ENCODE results near the gene BRAT1.

The BRAT1 gene

DNA sequence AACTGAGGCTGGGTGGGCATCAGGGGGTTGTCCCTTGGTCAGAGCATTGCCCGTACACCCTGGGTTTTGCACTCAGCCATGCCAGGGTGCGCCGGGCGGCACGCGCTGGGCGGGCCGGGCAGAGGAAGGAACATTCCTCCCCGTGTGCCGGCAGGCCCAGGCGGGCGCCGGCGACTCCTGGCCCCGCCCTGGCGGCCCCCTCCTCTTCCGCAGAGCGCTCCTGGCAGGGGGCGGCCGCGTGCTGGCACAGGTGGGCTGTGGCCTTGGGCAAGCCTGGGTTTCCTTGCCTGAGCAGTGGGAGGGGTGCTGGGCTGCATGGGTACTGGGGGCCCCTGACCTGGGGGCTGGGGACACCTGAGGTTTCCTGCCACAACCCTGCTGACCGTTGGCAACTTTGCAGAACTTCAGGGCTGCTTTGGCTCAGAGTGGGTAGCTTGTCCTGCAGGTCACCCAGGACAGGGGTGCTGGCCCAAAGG is 31.8 kb downstream of the BRAT1 start:
- no peak for DNase-seq (ENCODE audit: low read depth)

DNA sequence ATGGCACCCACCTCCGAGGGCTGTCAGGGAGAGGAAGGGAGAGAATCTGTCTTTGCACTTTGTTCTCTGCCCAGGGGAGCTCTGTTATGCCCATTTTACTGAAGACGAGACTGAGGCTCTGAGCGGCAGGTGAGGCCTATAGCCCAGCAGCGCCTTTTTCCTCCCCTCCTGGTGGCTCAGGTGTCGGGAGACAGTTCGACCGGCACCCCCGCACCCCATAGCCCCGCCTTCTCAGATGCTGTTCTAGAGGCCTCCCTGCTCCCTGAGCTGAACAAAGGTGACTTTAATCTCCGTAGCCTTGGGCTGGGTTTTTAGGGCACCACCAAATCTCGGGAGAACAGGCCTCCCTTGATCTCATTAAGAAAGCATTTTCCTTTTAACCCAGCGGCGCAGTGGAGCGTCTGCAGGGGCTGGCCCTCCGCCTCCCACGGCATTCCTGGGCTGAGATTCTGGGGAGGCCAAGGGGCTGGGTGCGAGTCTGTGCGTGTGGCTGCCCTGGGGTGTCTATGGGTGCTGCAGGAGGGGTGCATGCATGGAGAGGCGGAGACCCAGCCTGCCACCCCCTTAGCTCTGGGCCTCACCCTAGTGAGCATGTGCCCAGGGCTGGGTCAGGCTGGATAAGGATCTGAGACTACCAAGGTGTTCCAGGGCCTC is 32.4 kb downstream of the BRAT1 start:
- DNase-seq (ENCODE audit: low read depth), result no peak

GRCh38 chr7:2521952-2522591 is 33.3 kb downstream of the BRAT1 start:
- no peak for DNase-seq (ENCODE audit: low read depth)

DNA sequence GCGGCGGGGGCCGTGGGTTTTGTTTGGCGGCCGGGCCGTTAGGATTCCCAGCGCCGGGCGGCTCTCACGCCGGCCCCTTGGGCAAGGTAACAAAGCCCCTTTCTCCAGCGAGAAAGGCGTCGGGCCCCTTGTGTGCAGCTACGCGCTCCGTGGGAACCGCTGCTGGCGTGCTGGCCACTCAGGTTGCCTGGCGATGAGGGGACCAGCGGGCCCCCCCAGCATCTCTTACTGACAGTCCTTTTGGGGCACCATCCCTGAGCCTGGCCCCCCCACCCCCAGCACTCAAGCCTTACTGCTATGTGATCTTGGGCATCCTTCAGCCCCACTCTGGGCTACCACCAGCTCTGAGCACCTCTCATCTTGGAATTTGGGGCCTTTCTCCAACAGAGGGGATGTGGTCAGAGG is 34.0 kb downstream of the BRAT1 start:
- no peak for DNase-seq (ENCODE audit: low read depth)

DNA sequence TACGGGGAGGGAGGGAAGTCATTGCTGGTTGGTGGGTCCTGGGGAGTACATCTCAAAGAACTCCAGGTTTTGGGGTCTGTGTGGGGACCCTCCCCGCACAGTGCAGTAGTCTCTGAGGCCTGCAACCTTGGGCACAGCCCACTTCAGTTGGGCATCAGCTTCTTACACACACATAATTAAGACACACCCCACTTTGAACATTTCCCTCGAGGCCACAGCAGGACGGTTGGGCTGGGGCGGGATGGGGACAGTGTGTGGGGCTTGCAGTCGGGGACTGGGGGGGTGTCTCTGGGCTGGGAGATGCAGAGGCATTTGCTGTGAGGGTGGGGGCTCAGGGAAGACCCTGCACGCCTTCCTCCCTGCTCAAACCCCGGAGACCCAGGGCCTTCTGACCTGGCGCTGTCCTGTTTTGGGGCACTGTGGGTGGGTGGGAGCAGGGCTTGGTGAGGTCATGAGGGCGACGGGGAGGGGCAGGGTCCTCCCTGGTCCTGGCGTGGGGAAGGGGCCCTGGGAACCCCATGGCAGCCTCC is 34.5 kb downstream of the BRAT1 start:
- DNase-seq (ENCODE audit: low read depth), result no peak

DNA sequence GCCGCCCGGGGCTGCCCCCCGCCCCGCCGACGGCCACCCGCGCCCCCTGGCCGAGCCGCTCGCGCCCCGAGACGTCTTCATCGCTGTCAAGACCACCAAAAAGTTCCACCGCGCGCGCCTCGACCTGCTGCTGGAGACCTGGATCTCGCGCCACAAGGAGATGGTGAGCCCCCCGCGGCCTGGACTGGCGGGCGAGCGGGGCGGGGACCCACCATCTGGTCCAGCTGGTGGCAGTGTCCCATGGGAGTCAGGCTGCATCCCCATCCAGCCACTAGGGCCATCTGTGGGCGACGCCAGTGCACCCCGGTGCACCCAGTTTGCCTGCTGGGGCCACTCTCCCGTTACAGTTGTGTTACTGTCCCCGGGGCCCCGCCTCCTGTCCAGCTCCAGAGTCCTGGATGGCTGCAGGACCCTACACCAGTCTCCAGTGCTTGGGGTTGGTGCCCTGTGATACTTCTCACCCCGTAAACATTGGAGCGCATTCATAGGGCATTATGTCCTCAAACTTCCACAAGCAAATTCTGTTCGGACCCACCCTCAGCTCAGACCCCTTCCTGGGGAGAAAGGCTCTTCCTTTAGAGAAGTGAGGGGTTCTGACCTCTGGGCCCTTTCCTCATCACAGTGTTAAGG is 35.1 kb downstream of the BRAT1 start:
- no peak for DNase-seq (ENCODE audit: low read depth)

DNA sequence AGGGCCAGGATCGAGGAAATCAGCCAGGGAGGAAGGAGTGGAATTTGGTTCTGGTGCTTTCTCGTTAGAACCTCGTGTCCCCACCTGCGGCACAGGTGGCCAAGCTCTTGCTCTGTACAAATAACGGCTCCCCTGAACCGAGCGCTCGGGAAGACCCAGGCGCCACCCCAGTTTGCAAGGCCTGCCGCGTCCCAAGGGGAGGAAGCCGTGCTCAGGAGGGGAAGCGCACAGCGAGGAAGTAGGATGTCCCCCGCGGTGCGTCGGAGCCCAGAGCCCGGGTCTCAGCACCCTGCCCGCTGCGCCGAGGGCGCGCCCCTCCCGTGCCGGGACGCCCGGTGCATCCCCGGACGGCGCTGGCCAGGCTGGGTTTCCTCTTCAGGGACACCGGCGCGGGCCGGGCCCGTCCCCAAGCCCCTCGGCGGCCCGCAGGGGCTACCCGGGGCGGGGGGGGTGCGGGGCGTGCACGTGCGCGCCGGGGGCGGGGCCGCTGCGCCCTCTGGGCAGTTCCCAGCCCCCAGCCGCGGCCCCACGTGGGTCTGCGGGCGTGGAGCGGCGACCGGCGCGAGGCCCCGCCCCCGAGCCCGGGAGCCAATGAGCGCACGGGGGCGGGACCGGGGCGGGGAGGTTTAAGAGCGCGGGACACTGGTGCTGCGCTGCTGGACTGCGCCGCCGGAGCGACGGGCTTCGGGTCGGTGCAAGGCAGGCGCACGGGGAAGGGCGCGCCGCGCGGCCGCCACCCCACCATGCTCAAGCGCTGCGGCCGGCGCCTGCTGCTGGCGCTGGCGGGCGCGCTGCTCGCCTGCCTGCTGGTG is 36.0 kb downstream of the BRAT1 start, which contains the start of gene LFNG:
Gene LFNG (plus strand): TSS at position 656 of the 812 bp plus-strand sequence. CDS start 88 bp downstream, at position 744.
- peak; percentile 63 for DNase-seq (ENCODE audit: low read depth)

GRCh38 chr7:2518737-2519118 is 36.6 kb downstream of the BRAT1 start:
- no peak for DNase-seq (ENCODE audit: low read depth)

DNA sequence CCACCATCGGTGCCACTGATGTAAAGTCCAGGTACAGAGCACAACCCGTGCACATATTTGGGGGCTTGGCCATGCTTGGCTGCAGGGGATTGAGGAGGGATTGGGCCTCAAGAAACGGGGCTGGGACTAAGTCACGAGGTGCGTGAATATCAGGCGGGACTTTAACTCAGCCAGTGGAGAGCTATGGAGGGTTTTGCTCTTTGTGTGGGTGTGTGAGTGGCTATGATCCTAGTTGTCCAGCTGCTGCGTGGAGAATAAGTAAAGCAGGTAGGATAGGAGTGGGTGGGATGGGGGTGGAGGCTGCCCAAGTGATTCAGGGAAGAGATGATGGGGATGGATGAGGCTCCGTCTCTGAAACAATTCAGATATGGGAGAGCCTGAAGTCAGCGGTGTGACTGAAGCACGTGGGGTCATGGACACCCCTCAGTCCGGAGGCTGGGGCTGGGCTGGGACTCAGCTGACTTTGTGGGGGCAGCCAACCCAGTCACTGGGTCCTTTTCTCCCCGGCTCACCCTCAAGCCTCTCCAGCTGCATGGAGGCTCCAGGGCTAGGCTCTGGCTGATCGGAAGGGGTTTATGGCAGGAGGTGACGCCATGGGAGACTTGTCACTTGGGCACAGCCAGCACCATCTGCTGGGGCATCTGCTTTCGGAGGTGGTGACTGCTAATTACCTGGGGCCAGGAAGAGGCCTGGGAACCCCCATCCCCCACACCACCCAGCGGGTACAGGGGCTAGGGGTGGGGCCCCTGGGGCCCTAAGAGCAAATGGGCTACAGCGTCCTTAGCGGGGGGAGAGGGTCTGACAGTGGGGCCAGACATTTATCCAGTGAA is 37.4 kb downstream of the BRAT1 start:
- no peak for DNase-seq (ENCODE audit: low read depth)

DNA sequence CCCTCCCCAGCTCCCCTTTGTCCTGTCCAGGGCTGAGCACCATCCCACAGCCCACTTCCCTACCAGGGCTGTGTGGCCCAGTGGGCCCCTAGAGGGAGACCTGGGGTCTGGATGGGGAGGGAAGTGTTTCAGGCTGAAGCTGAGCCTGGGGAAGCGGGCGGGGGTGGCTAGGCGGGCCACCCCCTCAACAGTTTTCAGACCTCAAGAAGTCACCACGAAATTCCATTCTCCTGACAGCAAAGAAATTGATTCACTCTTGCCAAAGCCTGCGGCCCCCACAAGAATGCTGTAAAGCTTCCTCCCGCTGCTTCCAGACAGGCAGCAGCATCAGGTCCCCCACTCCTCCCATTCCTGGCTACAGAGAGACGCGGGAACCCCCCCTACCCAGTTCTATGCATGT is 38.3 kb downstream of the BRAT1 start:
- DNase-seq (ENCODE audit: low read depth), result peak; percentile 51

DNA sequence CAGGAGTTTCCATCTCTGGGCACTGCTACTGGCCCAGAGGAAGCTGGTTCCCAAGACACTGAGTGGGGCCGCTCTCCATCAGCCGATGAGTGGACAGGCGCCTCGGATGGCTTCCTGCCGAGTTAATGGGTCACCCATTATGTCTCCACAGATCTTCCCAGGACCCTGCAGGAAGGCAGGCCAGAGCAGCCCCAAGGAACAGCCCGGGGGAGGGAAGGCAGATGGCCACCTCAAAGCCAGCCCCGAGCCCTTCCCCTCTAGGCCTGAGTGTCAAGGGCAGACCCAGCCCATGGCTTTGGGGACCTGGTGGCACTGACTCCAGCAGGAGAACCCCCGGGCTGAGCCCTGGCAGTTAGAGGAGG is 39.1 kb downstream of the BRAT1 start:
- no peak for DNase-seq (ENCODE audit: low read depth)

GRCh38 chr7:2515424-2516193 is 39.7 kb downstream of the BRAT1 start:
- no peak for DNase-seq (ENCODE audit: low read depth)

- DNase-seq (ENCODE audit: low read depth), result no peak
Observed at GRCh38 chr7:2514473-2515423, 40.6 kb downstream of the BRAT1 start.

GRCh38 chr7:2513702-2514101 is 41.6 kb downstream of the BRAT1 start:
- DNase-seq (ENCODE audit: low read depth), result no peak

GRCh38 chr7:2512713-2513112 is 42.6 kb downstream of the BRAT1 start:
- DNase-seq (ENCODE audit: low read depth), result no peak

DNA sequence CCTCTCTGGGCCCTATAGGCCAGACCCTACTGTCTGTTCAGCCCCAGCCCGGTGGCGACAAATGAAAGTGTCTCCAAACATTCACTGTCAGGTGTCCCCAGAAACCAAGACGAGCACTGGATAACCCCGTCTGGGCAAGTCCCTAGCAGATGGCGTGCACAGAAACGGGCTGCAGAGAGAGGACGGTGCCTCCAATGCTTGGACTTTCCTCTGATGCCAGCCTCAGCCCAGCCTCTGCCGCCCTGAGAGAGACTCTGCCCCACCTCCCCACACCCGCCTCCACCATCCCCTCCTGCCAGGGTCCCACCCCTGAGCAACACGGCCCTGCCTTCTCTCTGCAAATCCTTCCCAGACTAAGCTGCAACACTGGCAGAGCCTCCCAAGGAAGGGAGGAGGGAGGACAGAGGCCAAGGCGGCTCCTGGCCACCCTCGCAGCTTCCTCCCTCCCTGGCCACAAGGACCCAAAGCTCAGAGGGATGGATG is 43.1 kb downstream of the BRAT1 start:
- DNase-seq (ENCODE audit: low read depth), result no peak

DNA sequence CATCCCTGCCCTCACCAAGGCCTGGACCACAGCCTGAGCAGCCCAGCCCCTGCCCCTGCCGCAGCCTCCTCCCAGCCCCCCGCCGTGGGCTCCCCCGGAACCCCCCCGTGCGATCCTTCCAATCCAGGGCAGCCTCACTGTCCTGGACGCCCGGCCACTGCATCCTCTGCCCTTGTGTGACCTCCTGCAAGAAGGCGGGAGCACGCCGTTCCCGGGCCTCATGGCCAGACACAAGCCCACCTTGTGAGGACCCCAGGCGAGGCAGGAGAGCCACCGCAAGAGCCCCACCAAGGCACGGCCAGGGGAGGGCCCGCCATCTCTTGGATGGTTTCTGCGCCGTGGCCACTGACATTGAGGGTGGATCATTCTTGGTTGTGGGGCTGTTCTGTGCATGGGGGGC is 43.6 kb downstream of the BRAT1 start:
- DNase-seq (ENCODE audit: low read depth), result no peak

- no peak for DNase-seq (ENCODE audit: low read depth)
Observed at GRCh38 chr7:2510909-2511768, 44.2 kb downstream of the BRAT1 start.
